ENCODE measurements around the gene NEK4.

Gene NEK4

DNA sequence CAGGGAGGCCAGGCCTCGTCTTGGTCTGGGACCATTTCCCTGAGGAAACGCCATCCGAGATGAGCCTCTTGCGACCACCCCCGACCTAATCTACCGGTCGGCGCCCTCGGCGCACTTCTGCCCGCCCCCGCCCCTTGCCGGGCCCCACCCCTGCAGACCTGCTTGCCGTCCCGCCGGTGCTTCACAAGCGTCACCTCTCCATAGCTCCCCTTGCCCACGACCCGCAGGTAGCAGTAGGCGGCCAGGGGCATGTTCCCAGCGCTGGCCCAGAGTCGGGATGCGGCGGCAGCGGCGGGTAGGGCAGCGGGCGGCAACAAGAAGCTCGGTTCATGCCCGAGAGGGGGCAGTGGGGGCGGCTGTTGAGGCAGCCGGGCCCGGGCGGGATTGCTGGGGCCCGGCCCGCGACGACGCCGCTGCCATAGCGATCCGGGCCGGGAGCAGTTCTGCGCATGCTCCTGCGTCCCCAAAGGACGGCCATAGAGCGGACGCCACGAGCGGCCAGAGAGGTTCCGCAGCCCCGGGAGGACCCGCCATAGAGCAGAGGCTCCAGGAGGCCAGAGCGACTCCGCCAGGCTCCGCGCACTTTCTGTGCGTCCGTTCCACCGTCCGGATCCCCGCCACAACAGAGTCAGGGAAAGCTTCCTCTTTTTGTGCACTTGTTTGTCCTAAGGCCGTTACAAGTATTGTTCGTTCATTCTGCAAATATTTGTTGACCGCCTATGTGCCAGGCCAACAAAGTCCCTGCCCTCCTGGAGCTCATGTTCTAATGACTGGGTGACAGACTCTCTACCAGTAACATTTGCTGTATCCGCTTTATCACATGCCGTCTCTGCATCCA, at the start of gene NEK4:
NEK4 (minus strand) TSS at position 445 of the 838 bp plus-strand sequence; CDS start at position 251, 194 bp downstream.
- peak; percentile 86 for DNase-seq

DNA sequence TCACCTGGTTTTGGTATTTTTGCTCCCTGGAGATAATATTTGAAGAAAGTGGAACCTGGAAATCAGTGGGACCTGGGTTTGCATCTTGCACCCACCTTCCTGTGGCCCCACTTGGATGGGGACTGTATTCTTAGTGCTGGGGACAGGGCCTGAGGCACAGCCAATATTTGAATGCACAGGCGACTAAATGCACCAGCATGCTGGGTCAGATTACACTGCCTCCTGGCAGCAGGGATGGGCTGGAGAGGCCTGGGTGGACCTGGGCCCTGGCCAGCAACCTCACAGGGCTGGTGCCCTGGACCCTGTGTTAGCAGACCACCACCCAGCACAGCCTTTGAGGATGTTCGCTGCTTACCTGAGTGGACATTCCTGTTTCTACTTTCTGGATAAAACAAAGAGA, 49.2 kb upstream of the NEK4 start:
- DNase-seq, result no peak

DNA sequence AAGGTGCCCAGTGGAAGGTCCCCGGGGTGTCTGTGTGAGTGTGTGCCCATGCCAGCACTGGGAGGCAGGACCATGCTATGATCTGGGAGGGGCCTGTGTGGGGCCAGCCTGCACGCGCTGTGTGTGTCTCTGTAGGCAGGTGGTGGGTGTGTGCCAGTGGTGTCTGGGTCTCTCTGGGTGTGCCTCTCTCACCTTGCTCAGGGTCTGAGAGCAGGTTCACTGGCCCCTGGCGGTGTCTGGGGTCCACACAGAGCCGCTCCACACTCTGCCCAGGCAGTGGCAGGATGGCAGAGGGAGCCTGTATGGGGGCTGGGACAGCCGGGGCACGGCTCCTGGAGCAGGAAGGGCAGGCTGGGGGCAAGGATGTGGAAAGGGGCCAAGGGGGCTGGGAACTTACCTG, 47.1 kb upstream of the NEK4 start:
- DNase-seq, result no peak

DNA sequence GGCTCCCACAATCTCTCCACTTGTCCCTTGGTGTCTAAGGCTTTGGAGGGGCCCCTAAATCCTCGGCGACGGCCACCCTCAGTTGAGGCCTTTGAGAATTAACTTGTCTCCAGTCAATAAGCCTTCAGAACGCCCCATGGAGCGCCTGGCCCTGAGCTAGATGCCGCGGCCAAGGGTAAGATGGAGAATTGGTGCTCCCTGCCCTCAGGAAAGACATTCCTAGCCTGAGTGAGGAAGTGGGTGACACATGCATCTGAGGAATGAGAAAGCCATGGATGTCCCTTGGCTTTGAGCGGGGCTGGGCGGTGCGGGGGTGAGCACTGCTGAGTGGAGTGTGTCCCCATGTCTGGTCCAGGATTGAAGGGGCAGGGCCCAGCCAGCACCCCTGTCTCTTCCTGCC, 46.5 kb upstream of the NEK4 start:
- DNase-seq, result no peak

DNA sequence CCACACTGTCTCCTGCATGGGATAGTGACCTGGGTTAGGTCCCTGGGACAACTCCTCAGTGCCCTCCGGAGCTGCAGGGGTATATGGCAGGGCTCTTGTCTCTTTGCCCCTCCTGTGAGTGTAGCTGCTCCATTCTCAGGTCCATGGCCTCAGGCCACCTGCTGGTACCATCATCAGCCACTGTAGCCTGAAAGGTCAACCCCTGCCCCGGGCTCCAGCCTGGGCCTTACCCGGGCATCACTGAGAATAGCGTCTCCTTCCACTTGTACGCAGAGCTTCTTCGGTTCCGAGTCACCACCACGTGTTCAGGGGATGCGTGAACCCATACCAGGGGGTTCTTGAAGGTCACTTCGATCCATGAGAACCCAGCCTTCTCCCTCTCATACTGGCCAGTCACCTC, 45.9 kb upstream of the NEK4 start:
- DNase-seq, result no peak

DNA sequence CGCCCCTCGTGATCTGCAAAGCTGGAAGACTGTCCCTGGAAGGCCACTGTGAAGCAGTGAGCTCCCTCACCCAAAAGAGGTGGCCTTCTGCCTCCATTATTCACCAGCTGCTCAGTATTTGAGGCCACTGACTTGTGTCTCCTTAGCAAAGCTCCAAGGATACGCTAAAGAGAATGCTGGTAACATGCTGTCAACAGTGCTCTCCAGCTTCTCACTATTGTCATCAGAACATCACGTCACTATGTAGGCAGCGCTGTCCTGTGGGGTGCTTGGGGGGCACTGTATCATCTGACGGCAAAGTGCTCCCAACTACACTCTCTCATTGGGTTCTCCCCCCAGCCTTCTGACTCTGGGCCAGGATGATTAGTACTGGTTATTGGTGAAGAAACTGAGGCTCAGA, 45.5 kb upstream of the NEK4 start:
- DNase-seq, result no peak

DNA sequence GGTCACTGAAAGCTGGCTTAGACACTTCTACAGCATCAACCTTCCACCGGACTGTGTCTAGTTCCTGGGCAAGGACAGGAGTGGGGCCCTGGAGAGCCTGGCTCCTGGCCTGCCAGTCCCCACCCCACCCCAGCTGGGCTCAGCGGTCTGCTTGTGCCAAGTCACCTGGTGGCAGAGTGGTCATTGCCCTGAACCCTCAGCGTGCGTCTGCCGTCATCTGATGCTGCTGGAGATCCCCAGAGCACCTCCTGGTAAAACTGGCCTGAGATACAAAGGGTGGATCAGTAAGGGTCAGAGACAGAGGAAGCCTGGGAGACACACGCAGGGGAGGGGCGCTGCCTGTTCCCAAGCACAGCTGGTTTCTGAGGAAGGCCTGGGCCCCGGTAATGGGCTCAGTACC, 43.1 kb upstream of the NEK4 start:
- DNase-seq, result no peak

DNA sequence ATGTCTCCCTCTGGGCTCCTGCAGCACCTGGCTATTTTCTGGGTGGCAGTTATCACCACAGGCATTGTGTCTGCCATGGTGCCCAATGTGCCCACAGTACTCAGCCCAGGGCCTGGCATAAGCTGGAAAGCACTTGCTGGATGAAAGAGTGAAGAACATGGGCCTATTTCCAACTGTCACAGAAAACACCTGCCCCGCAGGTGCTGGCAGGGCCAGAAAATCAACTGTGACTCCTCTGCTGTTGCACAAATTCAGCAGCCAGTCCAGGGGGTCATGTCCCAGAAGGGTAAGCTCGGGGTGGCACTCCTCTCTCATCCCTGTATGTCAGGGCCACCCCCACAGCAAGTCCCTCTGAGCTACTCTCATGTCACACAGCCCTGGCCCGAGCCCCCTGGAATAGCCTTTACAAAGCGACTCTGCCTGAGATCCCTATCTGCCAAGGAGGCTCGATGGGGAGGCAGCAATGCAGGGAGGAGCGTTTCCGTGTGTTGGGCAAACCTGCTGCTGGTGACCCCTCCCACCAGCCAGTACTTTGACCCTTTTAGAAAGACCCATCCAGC, 40.8 kb upstream of the NEK4 start:
- no peak for DNase-seq

DNA sequence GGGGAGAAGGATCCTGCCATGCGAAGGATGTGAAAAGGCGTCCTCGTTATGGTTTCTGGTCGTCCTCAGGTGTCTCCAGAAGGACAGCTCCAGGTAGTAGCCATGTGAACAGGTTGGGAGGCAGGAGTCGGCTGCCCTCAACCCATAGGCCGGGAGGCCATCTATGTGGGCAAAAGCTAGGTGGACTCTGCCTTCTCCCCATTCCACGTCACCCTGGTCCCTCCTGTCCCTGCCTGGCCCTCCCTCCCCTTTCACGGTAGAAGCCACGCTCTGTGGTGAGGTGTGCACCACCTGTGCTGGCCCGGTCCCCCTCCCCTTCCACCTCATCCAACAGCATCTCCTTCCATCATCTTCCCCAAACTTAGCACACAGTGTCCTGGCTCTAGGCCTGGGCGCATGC, 40.2 kb upstream of the NEK4 start:
- DNase-seq, result no peak

DNA sequence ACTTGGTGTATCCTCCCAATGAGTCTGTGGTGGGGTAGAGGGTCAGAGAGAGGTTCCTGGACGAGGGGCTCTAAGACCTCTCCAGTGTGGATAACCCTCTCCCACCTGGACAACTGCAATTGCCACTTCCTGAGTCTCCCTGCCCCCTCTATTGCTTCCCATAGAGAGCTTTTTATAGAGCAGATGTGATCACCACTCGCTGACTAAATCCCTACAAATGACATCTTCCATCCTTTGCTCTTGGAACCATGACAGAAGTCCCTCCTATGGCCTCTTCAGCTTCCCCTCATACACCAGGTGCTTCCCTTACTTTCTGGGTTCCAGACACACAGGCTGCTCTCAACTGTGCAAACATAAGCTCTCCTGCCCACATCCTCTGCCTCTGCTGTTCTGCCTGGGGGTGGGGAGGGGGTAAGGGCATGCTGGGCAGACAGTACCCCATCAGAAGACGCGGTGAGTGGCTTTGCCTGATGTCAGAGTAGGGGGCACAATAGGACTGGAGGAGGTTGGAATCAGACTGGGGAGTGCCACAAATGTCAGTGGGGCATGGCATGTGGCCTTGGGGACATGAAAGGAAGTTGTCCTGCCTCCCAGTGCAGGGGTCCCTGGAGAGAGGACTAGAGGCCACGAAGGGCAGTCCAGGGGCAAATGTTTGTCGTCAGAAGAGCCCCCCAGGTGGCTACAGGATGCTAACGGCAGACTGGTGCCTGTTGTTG, 39.1 kb upstream of the NEK4 start:
- no peak for DNase-seq

DNA sequence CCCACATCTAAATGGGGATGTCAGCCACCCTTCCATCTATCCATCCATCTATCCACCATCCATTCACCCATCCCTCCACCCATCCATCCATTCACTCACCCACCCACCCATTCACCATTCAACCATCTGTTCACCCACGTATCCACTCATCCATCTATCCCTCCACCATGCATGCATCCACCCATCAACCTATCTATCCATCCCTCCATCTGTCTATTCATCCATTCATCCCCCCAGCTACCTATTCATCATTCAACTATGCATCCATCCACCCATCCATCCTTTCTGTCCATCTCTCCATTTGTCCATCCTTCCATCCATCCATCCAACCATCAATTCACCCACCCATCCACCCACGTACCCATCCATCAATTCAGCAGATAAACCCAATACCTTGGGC, 38.4 kb upstream of the NEK4 start:
- DNase-seq, result no peak

DNA sequence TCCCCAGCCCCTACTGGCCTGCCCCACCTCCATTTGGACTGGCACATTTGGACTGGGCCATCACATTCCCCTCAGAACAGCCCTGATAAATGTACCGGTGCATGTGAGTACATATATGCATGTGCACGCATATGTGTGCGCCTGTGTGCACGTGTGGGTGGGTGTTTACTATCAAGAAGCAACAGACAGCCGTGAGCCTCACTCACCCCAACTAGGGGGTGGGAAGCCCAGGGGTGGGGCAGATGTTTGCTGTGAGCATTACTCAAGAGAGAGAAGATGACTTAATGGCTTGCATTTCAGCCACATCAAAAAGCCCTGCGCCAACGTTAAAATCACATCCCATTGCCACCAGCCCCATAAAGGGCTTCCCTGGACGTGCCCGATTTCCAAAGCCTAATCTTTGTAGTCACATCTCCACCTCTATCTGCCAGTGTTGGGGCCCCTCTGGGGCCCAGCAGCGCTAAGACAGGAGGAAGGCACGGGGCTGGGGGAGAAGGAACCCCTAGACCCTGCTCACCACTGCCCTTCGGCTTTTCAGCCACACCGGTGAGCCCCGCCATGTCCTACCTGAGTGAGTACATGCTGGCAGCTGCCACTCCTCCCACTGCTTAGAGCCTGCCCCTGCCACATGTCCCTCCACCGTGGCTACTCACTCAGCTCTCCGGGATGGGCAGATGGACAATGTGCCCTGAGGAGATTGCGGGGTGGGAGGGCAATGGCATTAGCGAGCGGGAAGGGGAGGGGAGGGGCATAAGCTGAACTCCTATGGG, 34.7 kb upstream of the NEK4 start:
- no peak for DNase-seq

DNA sequence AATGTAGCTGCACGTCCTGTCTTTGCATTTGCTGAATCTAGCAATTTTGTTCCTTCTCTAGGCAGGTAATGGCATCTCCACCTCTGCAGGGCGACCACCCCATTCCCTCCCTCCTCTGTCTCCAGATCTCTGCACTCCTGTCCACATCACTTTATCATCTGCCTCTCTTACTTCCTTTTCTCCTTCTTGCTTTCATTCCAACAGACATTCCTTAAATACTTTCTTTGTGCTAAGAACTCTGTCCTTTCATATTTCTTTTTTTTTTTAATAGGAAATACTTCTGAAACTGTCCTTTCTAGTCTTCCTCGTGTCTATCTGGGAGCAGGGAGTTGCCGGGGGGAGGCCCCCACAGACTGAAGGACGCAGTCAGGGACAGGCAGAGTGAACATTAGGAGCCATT, 31.1 kb upstream of the NEK4 start:
- DNase-seq, result no peak

DNA sequence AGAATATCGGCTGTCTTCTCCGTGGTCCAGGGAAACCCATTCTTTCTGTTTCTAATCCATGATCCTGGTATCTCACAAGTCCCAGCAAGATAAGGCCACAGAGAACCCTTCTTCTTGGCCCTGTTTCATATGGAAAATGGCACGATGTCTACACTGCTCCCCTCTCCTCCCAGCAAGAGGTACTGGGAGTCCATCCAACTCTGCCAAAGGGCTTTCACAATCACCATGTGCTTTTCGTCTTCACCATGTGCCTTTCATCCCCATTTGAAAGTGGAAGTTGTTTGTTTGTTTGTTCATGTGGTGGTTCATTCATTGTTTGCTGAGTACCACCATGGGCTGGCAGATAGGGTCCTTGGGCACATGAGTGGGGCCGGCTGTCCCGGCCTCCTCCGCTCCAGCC, 29.3 kb upstream of the NEK4 start:
- DNase-seq, result no peak

DNA sequence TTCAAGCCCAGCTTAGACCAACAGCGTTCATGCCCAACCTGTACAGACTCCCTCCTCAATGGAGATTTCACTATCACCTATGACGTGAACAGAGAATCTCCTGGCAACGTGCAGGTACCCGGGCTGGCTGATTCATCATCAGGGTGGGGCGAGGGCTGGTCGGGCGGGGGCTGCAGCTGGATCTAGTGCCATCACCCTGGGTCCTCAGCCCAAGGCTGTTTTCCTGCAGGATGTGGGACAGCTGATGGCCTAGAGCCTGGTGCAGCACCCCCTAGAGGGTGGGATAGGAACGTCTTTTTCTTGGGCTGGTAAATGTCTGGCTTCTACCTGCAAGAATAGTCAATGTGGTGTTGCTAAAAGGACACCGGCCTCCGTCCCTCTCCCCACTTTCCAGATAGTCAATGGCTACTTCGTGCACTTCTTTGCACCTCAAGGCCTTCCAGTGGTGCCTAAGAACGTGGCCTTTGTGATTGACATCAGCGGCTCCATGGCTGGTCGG, 28.3 kb upstream of the NEK4 start:
- peak; percentile 90 for DNase-seq

DNA sequence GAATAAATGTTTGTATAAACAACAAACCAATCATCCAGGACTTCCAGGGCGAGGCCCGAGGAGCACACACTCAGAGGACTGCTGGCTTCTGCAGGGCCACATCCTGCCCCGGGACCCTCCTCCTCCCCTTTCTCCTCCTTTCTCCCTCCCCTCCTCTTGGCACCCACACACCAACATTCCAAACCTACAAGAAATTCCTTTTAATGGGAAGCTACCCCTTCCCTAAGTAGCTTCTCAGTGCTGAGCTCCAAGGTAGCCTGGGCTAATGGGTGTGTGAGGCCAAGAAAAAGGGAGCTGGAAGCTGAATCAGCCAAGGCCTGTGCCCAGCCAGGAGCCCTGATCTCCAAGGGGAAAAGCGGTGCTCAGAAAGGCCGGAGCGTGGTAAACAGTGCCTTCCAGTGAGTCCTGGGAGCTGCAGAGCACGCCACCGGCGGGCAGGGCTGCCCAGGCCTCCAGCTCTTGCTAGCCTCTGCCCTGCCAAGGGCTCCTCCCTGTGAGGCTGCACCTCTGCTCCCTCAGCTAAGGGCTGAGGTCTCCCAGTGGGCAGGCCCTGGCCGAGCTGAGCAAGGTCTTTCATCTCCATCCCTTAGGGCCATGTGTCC, 27.7 kb upstream of the NEK4 start:
- DNase-seq, result no peak

DNA sequence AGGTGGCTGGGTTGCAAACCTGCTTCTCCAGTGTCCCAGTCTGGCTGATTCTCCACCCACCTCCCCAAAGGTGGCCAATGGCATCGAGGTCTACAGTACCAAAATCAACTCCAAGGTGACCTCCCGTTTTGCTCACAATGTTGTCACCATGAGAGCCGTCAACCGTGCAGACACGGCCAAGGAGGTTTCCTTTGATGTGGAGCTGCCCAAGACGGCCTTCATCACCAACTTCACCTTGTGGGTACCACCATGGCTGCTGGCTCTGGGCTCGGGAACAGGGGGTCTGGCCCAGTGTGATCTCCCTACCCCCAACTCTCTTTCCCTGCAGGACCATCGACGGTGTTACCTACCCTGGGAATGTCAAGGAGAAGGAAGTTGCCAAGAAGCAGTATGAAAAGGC, 25.7 kb upstream of the NEK4 start:
- DNase-seq, result no peak

DNA sequence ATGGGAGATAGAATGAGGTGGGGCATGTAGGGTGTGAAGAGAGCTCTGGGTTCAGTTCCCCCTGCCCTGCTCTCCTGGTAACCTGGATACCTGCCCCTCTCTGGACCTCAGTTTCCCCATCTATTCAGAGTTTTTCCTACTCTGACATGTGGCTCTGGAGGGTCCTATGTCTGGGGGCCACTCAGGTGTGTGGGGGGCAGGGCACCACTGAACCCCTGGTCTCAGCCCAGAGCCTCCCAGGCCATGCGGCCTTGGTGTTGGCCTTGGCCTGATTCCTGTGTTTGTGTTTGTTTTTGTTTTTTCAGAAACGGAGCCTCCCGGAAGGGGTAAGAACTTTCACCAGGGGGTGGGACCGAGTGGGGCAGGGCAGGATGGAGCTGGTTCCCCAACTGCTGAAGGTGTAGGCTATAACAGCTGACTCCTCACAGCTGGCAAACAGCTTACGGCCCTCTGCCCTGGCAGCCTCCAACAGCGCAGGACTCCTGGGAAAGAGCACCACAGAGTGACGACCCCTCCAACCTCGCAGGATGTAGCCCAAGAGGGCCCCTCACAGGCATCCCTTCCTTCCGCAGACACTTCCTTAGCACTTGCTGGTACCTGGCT, 24.7 kb upstream of the NEK4 start:
- no peak for DNase-seq

DNA sequence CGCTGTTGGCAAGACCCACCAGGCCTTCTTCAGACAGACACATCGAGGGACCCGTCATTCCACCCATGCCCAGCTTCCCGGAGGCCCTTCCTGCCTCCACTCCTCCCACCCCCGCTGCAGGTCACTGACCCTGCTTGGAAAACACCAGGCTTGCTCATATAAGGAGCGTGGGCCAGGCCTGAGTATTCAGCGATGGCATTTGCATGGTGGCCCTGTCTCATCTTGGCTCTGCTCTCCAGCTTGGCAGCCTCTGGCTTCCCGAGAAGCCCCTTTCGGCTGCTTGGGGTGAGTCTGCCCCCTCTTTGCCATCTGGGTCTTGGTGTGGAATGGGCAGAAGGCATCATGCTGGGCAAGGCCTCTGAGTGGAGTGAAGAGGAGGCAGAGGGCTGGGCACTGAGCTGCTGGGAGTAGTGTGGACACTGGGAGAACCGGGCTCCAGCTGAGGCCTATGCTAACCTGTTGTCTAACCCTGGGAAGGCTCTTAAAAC, 23.9 kb upstream of the NEK4 start, which contains the start of gene ITIH3:
ITIH3 (plus strand) TSS at position 185 of the 488 bp plus-strand sequence; CDS start at position 193, 8 bp downstream.
- DNase-seq, result no peak

DNA sequence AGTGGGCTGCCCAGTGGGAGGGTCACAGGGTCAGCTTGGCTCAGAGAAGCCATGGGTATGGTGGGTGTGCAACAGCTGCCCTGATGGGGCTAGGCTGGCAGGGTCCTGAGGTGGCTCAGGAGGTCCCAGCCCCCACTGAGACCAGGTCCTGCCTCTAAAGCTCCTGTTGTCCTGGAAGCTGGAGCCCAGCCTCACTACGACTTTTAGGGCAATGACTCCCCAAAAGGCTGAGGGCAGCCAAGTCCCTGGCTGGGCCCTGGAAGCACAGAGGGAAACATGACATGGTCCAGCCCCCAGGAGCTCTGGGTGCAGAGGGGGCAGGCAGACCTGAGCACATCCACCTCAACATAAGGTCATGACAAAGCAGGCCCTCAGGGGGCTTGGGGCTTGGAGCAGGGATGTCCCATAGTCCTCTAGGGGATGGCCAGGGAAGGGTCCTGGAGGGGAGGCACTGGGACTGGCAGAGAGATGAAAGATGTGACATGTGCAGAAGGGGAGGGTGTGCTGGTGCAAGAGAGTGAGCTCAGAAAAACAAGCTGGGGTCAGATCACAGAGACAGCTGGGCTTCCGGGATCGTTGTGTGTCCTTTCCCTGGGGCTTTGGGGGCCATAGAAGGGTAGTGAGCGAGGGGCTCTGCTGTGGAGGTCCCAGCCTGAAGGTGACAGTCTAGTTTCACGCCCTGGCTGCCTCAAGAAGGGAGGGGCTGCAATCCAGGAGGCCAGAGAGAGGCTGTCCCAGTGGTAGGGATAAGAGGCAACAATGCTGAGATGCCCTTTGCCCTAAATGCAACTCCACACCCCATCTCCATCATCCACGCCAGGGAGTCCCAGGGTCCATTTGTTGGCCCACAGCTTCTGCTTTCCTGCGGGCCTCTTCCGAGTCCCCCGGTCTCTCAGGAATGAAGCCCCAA, 23.2 kb upstream of the NEK4 start:
- no peak for DNase-seq

Data from 8988T (cell line).